ENCODE measurements around the gene ANKRD29. TPM values are rescaled to one million over a fixed set of nuclear protein-coding genes. Genes with fewer than 3 reads are reported as not detected.
A peak's percentile ranks its signal among the peaks of the same experiment; 100 is the strongest.

Gene ANKRD29
- total RNA-seq, 1 experiment from 2014 or later, result 4.3 TPM

DNA sequence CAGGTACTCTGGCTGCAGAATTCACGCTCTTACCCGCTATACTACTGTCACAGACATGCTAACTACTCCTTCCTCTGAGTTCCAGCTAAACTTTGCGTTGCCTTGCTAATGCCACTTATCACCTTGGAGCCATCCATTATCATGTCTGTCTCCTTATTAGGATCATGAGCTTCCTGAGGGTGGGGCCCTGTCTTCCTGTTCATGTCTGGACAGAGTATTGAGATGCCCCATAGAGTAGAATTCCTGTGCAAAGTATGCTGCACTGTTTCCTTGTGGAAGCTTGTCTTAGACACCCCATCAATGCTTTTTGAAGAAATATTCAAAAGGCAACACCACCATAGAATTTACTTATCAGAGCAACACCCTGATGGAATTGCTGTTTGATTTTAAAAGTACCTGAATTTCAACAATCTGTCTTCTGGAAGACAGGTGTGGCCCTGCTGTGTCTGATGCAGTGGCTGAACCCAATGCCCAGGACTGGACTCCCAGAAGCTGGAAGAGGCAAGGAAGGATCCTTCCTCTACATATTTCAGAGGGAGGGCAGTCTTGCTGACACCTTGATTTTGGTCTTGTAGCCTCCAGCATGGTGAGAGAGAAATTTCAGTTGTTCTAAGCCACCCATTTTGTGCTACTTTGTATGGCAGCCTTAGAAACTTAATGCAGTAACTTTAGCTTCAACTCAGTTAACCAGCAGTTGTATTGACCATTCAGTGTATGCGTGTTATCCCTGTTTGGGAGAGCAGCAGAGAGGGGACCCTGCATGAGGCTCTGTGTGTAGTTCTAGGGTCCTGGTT, 32.1 kb upstream of the ANKRD29 start:
- intact Hi-C loops (cut with micrococcal nuclease; ENCODE audit: unreplicated experiment), result no loop called here
- H3K79me2 ChIP-seq (ENCODE audit: low read depth), result no peaks in the 10 kb centered on the region
- peak overlapping the region; percentile 45 for H3K4me2 ChIP-seq
- no peak overlapping the region for H3K4me3 ChIP-seq
- no peaks in the 10 kb centered on the region for H3K36me3 ChIP-seq (ENCODE audit: low read depth)
- H2AFZ ChIP-seq, result 0 out of 2 replicates have a peak overlapping the region, but pooled peaks have one; percentile 28
- H3K4me1 ChIP-seq (replicated peaks; ENCODE audit: insufficient read depth), result peaks cover 33% of the 10 kb centered on the region
- H3K27me3 ChIP-seq (ENCODE audit: insufficient read depth, low read depth), result no peaks in the 10 kb centered on the region
- BruUV-seq (replicated peaks), result no TSS peak
- H3K27ac ChIP-seq, result peak overlapping the region; percentile 79
- ChIA-PET POLR2A (ENCODE audit: unreplicated experiment) (no interaction called here), CTCF (no interaction called here)
- no peaks in the 10 kb centered on the region for H3K9me2 ChIP-seq (ENCODE audit: insufficient read depth)
- TF ChIP-seq, protein P1, sequence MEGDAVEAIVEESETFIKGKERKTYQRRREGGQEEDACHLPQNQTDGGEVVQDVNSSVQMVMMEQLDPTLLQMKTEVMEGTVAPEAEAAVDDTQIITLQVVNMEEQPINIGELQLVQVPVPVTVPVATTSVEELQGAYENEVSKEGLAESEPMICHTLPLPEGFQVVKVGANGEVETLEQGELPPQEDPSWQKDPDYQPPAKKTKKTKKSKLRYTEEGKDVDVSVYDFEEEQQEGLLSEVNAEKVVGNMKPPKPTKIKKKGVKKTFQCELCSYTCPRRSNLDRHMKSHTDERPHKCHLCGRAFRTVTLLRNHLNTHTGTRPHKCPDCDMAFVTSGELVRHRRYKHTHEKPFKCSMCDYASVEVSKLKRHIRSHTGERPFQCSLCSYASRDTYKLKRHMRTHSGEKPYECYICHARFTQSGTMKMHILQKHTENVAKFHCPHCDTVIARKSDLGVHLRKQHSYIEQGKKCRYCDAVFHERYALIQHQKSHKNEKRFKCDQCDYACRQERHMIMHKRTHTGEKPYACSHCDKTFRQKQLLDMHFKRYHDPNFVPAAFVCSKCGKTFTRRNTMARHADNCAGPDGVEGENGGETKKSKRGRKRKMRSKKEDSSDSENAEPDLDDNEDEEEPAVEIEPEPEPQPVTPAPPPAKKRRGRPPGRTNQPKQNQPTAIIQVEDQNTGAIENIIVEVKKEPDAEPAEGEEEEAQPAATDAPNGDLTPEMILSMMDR (conservative IDR thresholded peaks at IDR 0.05), result no peak
- no peak for TF ChIP-seq EZH2 (IDR thresholded peaks at IDR 0.05; ENCODE audit: low read depth)
- no peaks in the 10 kb centered on the region for H4K20me1 ChIP-seq (ENCODE audit: insufficient read depth)
- no peak for DNase-seq
- H3K9me3 ChIP-seq (ENCODE audit: insufficient read depth, low read depth), result no peaks in the 10 kb centered on the region
- H3F3A ChIP-seq (ENCODE audit: insufficient read depth, low read depth), result peaks cover 15% of the 10 kb centered on the region

- Histone ChIP-seq H3K4me3 (no peak overlapping the region), H3K4me2 (peak overlapping the region; percentile 23; the same call in 1 of the 2 replicates)
- CTCF ChIA-PET, result no interaction called here
Observed at GRCh38 chr18:23693846-23694245, 31.1 kb upstream of the ANKRD29 start.

DNA sequence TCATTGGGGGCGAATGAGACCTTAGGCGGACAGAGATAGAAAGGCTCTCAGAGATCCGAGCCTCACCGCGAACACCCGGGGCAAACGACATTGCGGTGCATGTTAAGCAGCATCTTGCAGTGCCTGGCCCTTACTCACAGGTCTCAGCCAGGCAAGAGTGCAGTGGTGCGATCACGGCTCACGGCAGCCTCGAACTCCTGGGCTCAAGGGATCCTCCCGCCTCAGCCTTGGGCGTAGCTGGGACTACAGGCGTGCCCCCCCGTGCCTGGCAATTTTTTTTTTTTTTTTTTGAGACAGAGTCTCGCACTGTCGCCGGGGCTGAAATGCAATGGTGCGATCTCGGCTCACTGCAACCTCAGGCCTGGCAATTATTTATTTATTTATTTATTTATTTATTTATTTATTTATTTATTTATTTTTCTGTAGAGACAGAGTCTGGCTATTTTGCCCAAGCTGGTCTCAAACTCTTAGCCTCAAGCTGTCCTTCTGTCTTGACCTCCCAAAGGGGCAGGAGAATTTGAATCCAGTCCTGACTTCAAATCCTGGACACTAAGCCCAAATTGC, 27.9 kb upstream of the ANKRD29 start:
- CTCF ChIA-PET, result no interaction called here

More at GRCh38 chr18:23693846-23694245, 31.1 kb upstream of the ANKRD29 start:
- Histone ChIP-seq H3F3A (ENCODE audit: insufficient read depth, low read depth) (peaks cover 15% of the 10 kb centered on the region), H3K27ac (0 out of 2 replicates have a peak overlapping the region, but pooled peaks have one; percentile 10), H3K4me1 (replicated peaks; ENCODE audit: insufficient read depth) (peaks cover 34% of the 10 kb centered on the region), H3K79me2 (ENCODE audit: low read depth) (no peaks in the 10 kb centered on the region), H3K36me3 (ENCODE audit: low read depth) (no peaks in the 10 kb centered on the region), H4K20me1 (ENCODE audit: insufficient read depth) (no peaks in the 10 kb centered on the region), H3K27me3 (ENCODE audit: insufficient read depth, low read depth) (no peaks in the 10 kb centered on the region), H3K9me2 (ENCODE audit: insufficient read depth) (no peaks in the 10 kb centered on the region), H3K9me3 (ENCODE audit: insufficient read depth, low read depth) (no peaks in the 10 kb centered on the region), H2AFZ (no peak overlapping the region)
- DNase-seq, result no peak
- BruUV-seq (replicated peaks), result no TSS peak
- no peak for TF ChIP-seq EZH2 (IDR thresholded peaks at IDR 0.05; ENCODE audit: low read depth)
- TF ChIP-seq, protein P1 (conservative IDR thresholded peaks at IDR 0.05), result no peak
- intact Hi-C loops (cut with micrococcal nuclease; ENCODE audit: unreplicated experiment), result no loop called here
- POLR2A ChIA-PET (ENCODE audit: unreplicated experiment), result no interaction called here

More for the DNA sequence above, 27.9 kb upstream of the ANKRD29 start:
- H3K36me3 ChIP-seq (ENCODE audit: low read depth), result no peaks in the 10 kb centered on the region
- H3K27me3 ChIP-seq (ENCODE audit: insufficient read depth, low read depth), result no peaks in the 10 kb centered on the region
- H3K79me2 ChIP-seq (ENCODE audit: low read depth), result no peaks in the 10 kb centered on the region
- peak overlapping the region; percentile 67; the same call in 1 of the 2 replicates for H3K4me3 ChIP-seq
- H3F3A ChIP-seq (ENCODE audit: insufficient read depth, low read depth), result peaks cover 9% of the 10 kb centered on the region
- H3K4me1 ChIP-seq (replicated peaks; ENCODE audit: insufficient read depth), result peaks cover 33% of the 10 kb centered on the region
- peak overlapping the region; percentile 85 for H3K4me2 ChIP-seq
- TSS peak; percentile 41 for BruUV-seq (replicated peaks)
- H3K27ac ChIP-seq, result no peak overlapping the region
- H3K9me2 ChIP-seq (ENCODE audit: insufficient read depth), result no peaks in the 10 kb centered on the region
- H2AFZ ChIP-seq, result no peak overlapping the region
- TF ChIP-seq EZH2 (IDR thresholded peaks at IDR 0.05; ENCODE audit: low read depth), result no peak
- H3K9me3 ChIP-seq (ENCODE audit: insufficient read depth, low read depth), result no peaks in the 10 kb centered on the region
- DNase-seq, result no peak
- POLR2A ChIA-PET (ENCODE audit: unreplicated experiment), result no interaction called here
- H4K20me1 ChIP-seq (ENCODE audit: insufficient read depth), result no peaks in the 10 kb centered on the region
- intact Hi-C loops (cut with micrococcal nuclease; ENCODE audit: unreplicated experiment), result no loop called here
